HepG2 (cell line): ENCODE measurements around the gene TSGA10. TPM values are rescaled to one million over a fixed set of nuclear protein-coding genes. Genes with fewer than 3 reads are reported as not detected.

ENCODE experiments used
- AGO1 ChIP-seq: fragments of 200-400 bp; formaldehyde crosslinking; IDR thresholded peaks from 2 replicates; pipeline ENCODE4 v1.6.1; 2017; ENCODE audit warnings: mild to moderate bottlenecking, low read depth, low read length, moderate library complexity; ENCODE audit not compliant: poor library complexity, severe bottlenecking
- HNRNPL ChIP-seq: fragments of 200-400 bp; formaldehyde crosslinking; IDR thresholded peaks from 2 replicates; pipeline ENCODE4 v1.6.1; 2017; ENCODE audit warnings: mild to moderate bottlenecking, low read depth, low read length
- ISL2 ChIP-seq: sonication (generic); formaldehyde crosslinking; IDR thresholded peaks from 2 replicates; pipeline ENCODE4 v1.5.0; 2020; ENCODE audit warnings: missing genetic modification reagents
- KLF12 ChIP-seq: sonication (generic); formaldehyde crosslinking; IDR thresholded peaks from 2 replicates; pipeline ENCODE4 v1.4.0; 2020; ENCODE audit warnings: missing genetic modification reagents, borderline replicate concordance
- MAFF ChIP-seq: IDR thresholded peaks from 2 replicates; pipeline ENCODE4 v1.6.1; 2011; ENCODE audit warnings: low read depth, low read length, improper control_type of control experiment
- NFATC3 ChIP-seq: sonication (generic); formaldehyde crosslinking; IDR thresholded peaks from 2 replicates; pipeline ENCODE4 v1.5.1; 2020; ENCODE audit warnings: mild to moderate bottlenecking, missing genetic modification reagents
- NFIB ChIP-seq: sonication (generic); formaldehyde crosslinking; IDR thresholded peaks from 2 replicates; pipeline ENCODE4 v1.9.0; 2021; ENCODE audit warnings: missing genetic modification reagents, mild to moderate bottlenecking, borderline replicate concordance
- TEAD3 ChIP-seq: optimal IDR thresholded peaks from 2 replicates; pipeline ENCODE3; 2016; ENCODE audit warnings: borderline replicate concordance
- U2AF2 ChIP-seq: fragments of 200-400 bp; formaldehyde crosslinking; IDR thresholded peaks from 2 replicates; pipeline ENCODE4 v1.6.1; 2017; ENCODE audit warnings: low read depth, mild to moderate bottlenecking, low read length
- XBP1 ChIP-seq: sonication (generic); formaldehyde crosslinking; IDR thresholded peaks from 2 replicates; pipeline ENCODE4 v1.5.0; 2020; ENCODE audit warnings: missing genetic modification reagents
- ZC3H4 ChIP-seq: sonication (generic); formaldehyde crosslinking; IDR thresholded peaks from 2 replicates; pipeline ENCODE4 v1.4.0; 2020; ENCODE audit warnings: missing genetic modification reagents, borderline replicate concordance
- ZNF737 ChIP-seq: sonication (generic); formaldehyde crosslinking; IDR thresholded peaks from 2 replicates; pipeline ENCODE4 v1.5.0; 2020; ENCODE audit warnings: missing genetic modification reagents, mild to moderate bottlenecking, borderline replicate concordance
- ZSCAN29 ChIP-seq: sonication (generic); formaldehyde crosslinking; conservative IDR thresholded peaks from 2 replicates; pipeline ENCODE4 v1.4.0; 2020; ENCODE audit warnings: mild to moderate bottlenecking, missing genetic modification reagents
- ZSCAN31 ChIP-seq: sonication (generic); formaldehyde crosslinking; IDR thresholded peaks from 2 replicates; pipeline ENCODE4 v1.5.0; 2020; ENCODE audit warnings: low read depth, mild to moderate bottlenecking, missing genetic modification reagents
- polyA plus RNA-seq, 8 experiments: library from polyadenylated mRNA; depleted of rRNA in 3 of 8; stranded (reverse) in 7 of 8; unstranded in 1 of 8; fragments of >200 nt; fragmentation: Illumina TruSeq in 4 of 8; extraction: Trizol in 4 of 8; gene quantifications; 2 replicates each; pipeline versions ENCODE4 v1.2.1 to v1.2.3, GENCODE V29; 2011 to 2016; ENCODE audit warnings: low read depth in 4 of 8, missing spikeins in 1 of 8, mixed read lengths in 1 of 8; ENCODE audit not compliant: insufficient read depth in 1 of 8
- total RNA-seq, 5 experiments: library from RNA; depleted of rRNA; stranded (reverse); fragments of >200 nt; fragmentation: Illumina TruSeq; extraction: Trizol; gene quantifications; 2 replicates each; pipeline ENCODE4 v1.2.3, GENCODE V29; 2016; ENCODE audit warnings: low read depth in 1 of 5
- TF ChIP-seq, protein P1 (sequence below): sonication (generic); formaldehyde crosslinking; IDR thresholded peaks from 2 replicates; pipeline ENCODE4 v1.4.0; 2020; ENCODE audit warnings: missing genetic modification reagents
- TF ChIP-seq, protein P2 (sequence below): sonication (generic); formaldehyde crosslinking; conservative IDR thresholded peaks from 2 replicates; pipeline ENCODE4 v1.4.0; 2020; ENCODE audit warnings: missing genetic modification reagents

The TSGA10 gene
- total and polyA plus RNA-seq, 2 of the 13 experiments (the other 11 are each of a cell fraction or from before 2014, with no cell fraction given) = 4.7 to 13.1 TPM

DNA sequence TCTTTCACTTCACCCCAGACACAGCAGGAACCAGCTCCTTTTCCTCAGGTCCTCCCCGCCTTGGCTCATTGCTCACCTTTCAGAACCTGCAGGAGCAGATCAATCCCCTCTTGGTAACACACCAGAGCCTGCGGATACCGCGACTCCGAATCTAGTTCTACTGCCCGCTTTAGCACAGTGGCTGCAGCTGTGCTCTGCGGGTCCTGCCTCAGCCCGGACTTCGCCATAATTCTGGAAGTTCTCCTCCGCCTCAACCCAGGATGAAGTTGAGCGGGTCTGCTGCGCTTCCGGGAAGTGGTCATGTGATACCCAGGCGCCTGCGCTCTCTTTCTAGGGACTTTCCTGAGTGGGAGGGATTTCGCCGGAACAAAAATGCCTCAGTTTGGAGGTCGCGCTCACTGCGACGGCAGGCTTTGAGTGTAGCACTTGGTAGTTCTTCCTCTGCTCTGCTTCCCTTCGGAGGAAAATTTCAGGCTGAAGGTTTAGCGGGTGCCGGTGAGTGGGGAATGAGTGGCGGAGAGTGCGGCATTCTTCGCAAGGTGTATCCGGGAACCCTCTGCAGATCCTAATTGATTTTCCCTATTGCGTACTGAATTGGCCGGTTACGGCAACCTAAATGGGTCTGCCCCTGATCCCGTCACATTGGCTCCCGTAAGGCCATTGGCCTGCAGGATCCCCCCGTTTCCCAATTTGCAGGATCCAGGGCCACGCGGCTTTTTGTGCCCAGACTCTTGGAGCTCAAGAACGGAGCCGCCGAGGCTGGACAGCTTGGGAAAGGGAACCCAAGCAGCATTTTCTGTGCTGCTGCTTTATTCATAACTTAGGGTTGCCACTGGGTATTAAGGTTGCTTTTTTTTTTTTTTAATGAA, 26.2 kb upstream of the TSGA10 start, which contains the start of the genes MITD1 and MRPL30 (continued):
- TF ChIP-seq, protein P1, sequence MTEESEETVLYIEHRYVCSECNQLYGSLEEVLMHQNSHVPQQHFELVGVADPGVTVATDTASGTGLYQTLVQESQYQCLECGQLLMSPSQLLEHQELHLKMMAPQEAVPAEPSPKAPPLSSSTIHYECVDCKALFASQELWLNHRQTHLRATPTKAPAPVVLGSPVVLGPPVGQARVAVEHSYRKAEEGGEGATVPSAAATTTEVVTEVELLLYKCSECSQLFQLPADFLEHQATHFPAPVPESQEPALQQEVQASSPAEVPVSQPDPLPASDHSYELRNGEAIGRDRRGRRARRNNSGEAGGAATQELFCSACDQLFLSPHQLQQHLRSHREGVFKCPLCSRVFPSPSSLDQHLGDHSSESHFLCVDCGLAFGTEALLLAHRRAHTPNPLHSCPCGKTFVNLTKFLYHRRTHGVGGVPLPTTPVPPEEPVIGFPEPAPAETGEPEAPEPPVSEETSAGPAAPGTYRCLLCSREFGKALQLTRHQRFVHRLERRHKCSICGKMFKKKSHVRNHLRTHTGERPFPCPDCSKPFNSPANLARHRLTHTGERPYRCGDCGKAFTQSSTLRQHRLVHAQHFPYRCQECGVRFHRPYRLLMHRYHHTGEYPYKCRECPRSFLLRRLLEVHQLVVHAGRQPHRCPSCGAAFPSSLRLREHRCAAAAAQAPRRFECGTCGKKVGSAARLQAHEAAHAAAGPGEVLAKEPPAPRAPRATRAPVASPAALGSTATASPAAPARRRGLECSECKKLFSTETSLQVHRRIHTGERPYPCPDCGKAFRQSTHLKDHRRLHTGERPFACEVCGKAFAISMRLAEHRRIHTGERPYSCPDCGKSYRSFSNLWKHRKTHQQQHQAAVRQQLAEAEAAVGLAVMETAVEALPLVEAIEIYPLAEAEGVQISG (CRISPR knock-in tag) = peak; percentile 98
- 0 out of 2 replicates have a peak, but pooled peaks have one; percentile 43 for TF ChIP-seq ZSCAN29 (CRISPR knock-in tag)
- TF ChIP-seq MAFF = no peak; the same call in 1 of the 2 replicates
- TF ChIP-seq NFATC3 = peak; percentile 99
- peak; percentile 93 for TF ChIP-seq ZSCAN31 (CRISPR knock-in tag)
- peak; percentile 81; the same call in 1 of the 2 replicates for TF ChIP-seq ISL2 (CRISPR knock-in tag)
- TF ChIP-seq NFIB (CRISPR knock-in tag) = no peak
- no peak for TF ChIP-seq AGO1
- no peak for TF ChIP-seq ZC3H4 (CRISPR knock-in tag)
- peak; percentile 84 for TF ChIP-seq TEAD3 (CRISPR knock-in tag)
- peak; percentile 86; the same call in 1 of the 2 replicates for TF ChIP-seq U2AF2
- TF ChIP-seq HNRNPL = 0 out of 2 replicates have a peak, but pooled peaks have one; percentile 62
- TF ChIP-seq KLF12 (CRISPR knock-in tag) = peak; percentile 86
- TF ChIP-seq XBP1 (CRISPR knock-in tag) = no peak
- TF ChIP-seq, protein P2, sequence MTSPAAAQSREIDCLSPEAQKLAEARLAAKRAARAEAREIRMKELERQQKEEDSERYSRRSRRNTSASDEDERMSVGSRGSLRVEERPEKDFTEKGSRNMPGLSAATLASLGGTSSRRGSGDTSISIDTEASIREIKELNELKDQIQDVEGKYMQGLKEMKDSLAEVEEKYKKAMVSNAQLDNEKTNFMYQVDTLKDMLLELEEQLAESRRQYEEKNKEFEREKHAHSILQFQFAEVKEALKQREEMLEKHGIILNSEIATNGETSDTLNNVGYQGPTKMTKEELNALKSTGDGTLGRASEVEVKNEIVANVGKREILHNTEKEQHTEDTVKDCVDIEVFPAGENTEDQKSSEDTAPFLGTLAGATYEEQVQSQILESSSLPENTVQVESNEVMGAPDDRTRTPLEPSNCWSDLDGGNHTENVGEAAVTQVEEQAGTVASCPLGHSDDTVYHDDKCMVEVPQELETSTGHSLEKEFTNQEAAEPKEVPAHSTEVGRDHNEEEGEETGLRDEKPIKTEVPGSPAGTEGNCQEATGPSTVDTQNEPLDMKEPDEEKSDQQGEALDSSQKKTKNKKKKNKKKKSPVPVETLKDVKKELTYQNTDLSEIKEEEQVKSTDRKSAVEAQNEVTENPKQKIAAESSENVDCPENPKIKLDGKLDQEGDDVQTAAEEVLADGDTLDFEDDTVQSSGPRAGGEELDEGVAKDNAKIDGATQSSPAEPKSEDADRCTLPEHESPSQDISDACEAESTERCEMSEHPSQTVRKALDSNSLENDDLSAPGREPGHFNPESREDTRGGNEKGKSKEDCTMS (CRISPR knock-in tag) = no peak
- no peak; the same call in 1 of the 2 replicates for TF ChIP-seq ZNF737 (CRISPR knock-in tag)
